Endothelial cell of umbilical vein (primary cell): Measurements from ENCODE around the gene OPCML. TPM values are rescaled to one million over a fixed set of nuclear protein-coding genes. Genes with fewer than 3 reads are reported as not detected.

Experiments
- BruUV-seq: library from RNA; stranded (reverse); fragments of 400-500 nt; replicated peaks from 2 replicates; lab custom pipeline; 2021; lab: Mats Ljungman, UMichigan
- CTCF ChIA-PET: fragments of 300-600, 350-600 bp; sonication (Branson Sonifier 250); formaldehyde crosslinking; loops from one replicate; lab custom pipeline; 2021; ENCODE audit warnings: antibody characterized with exemption, inconsistent platforms; lab: Charles Lee
- POLR2A ChIA-PET: fragments of 300-600, 350-600 bp; sonication (Branson Sonifier 250); formaldehyde crosslinking; loops from one replicate; lab custom pipeline; 2021; ENCODE audit warnings: antibody characterized with exemption, inconsistent platforms; lab: Charles Lee
- DNase-seq: peaks from one replicate; pipeline ENCODE4 v3.0.0-alpha.2; 2011; ENCODE audit warnings: low read depth, low spot score
- FAIRE-seq: peaks from 2 replicates; lab custom pipeline; 2011; peaks lifted over from hg19 to GRCh38; lab: Jason Lieb, UNC
- H2AFZ ChIP-seq: 2 replicates; pipeline ENCODE4 v1.6.0; 2012; ENCODE audit warnings: low read depth, low read length, control low read depth, inconsistent platforms
- H3K27ac ChIP-seq: 2 replicates; pipeline ENCODE4 v1.5.1; 2011; ENCODE audit warnings: low read depth, mild to moderate bottlenecking, control low read depth, low read length, moderate library complexity; ENCODE audit not compliant: insufficient read depth
- H3K27me3 ChIP-seq, 2 experiments: 2 replicates each; pipeline versions ENCODE4 v1.6.0 to v1.6.1; 2011; ENCODE audit warnings: low read length in 2 of 2, mixed read lengths in 1 of 2; ENCODE audit not compliant: control insufficient read depth in 2 of 2, insufficient read depth in 2 of 2
- H3K36me3 ChIP-seq, 2 experiments: 2 replicates in 1 of 2; 3 replicates in 1 of 2; pipeline ENCODE4 v1.5.1; 2011; ENCODE audit warnings: low read length in 2 of 2, mild to moderate bottlenecking in 1 of 2, moderate library complexity in 1 of 2; ENCODE audit not compliant: control insufficient read depth in 2 of 2, insufficient read depth in 2 of 2; ENCODE audit errors: extremely low read depth in 1 of 2
- H3K4me1 ChIP-seq: 3 replicates; pipeline ENCODE4 v1.5.1; 2011; ENCODE audit warnings: mild to moderate bottlenecking, low read length; ENCODE audit not compliant: control insufficient read depth, insufficient read depth; ENCODE audit errors: extremely low read depth
- H3K4me2 ChIP-seq: 2 replicates; pipeline ENCODE4 v1.6.1; 2011; ENCODE audit warnings: low read length, control low read depth, mixed read lengths; ENCODE audit not compliant: insufficient read depth
- H3K4me3 ChIP-seq, 3 experiments: fragments of 200-600 bp in 1 of 3; sonication (generic), shearing (Covaris generic) in 1 of 3; replicated peaks in 1 of 3; 2 replicates each; pipeline ENCODE4 v1.5.1; 2011 to 2016; ENCODE audit warnings: control low read depth in 3 of 3, low read length in 3 of 3, mild to moderate bottlenecking in 2 of 3, inconsistent platforms in 1 of 3, low read depth in 1 of 3, moderate library complexity in 1 of 3; ENCODE audit not compliant: insufficient read depth in 1 of 3
- H3K79me2 ChIP-seq: 2 replicates; pipeline ENCODE4 v1.6.0; 2012; ENCODE audit warnings: low read length, inconsistent platforms; ENCODE audit not compliant: control insufficient read depth, insufficient read depth
- H3K9ac ChIP-seq: replicated peaks from 2 replicates; pipeline ENCODE3; 2011; ENCODE audit warnings: low read length, control low read depth; ENCODE audit not compliant: insufficient read depth; ENCODE audit errors: extremely low read depth
- H3K9me1 ChIP-seq: replicated peaks from 3 replicates; pipeline ENCODE4 v1.6.0; 2011; ENCODE audit warnings: mild to moderate bottlenecking, low read length; ENCODE audit not compliant: control insufficient read depth, insufficient read depth; ENCODE audit errors: extremely low read depth
- H3K9me3 ChIP-seq: replicated peaks from 2 replicates; pipeline ENCODE4 v1.5.1; 2012; ENCODE audit warnings: low read length, inconsistent platforms; ENCODE audit not compliant: control insufficient read depth, insufficient read depth
- H4K20me1 ChIP-seq: replicated peaks from 2 replicates; pipeline ENCODE3; 2011; ENCODE audit warnings: mild to moderate bottlenecking, low read length; ENCODE audit not compliant: control insufficient read depth, insufficient read depth; ENCODE audit errors: extremely low read depth
- EZH2 ChIP-seq: IDR thresholded peaks from 2 replicates; pipeline ENCODE4 v1.6.1; 2012; ENCODE audit warnings: borderline replicate concordance, low read depth, mild to moderate bottlenecking, moderate library complexity, low read length, inconsistent platforms; ENCODE audit not compliant: severe bottlenecking
- FOS ChIP-seq: IDR thresholded peaks from 2 replicates; pipeline ENCODE4 v1.6.1; 2011; ENCODE audit warnings: mild to moderate bottlenecking, low read length, moderate library complexity, borderline replicate concordance; ENCODE audit not compliant: insufficient read depth
- GATA2 ChIP-seq: IDR thresholded peaks from 2 replicates; pipeline ENCODE4 v1.7.0; 2011; ENCODE audit warnings: low read depth, mild to moderate bottlenecking, moderate library complexity, mixed read lengths, low read length; ENCODE audit not compliant: insufficient read length, insufficient read depth
- JUN ChIP-seq: IDR thresholded peaks from 2 replicates; pipeline ENCODE4 v1.6.1; 2011; ENCODE audit warnings: borderline replicate concordance, low read depth; ENCODE audit not compliant: insufficient read length, insufficient read depth
- MYC ChIP-seq: IDR thresholded peaks from one replicate; pipeline ENCODE4 v1.6.1; 2011; ENCODE audit warnings: mild to moderate bottlenecking, low read depth, low read length
- POLR2A ChIP-seq: IDR thresholded peaks from 2 replicates; pipeline ENCODE4 v1.6.1; 2012; ENCODE audit warnings: low read depth, mild to moderate bottlenecking, control low read depth, low read length
- POLR2AphosphoS5 ChIP-seq: IDR thresholded peaks from 2 replicates; pipeline ENCODE4 v1.6.1; 2012; ENCODE audit warnings: low read depth, mild to moderate bottlenecking, control low read depth, low read length, moderate library complexity; ENCODE audit not compliant: insufficient read depth
- dilution Hi-C: fragments of 300-500 bp; cut with MboI; formaldehyde crosslinking; loops from one replicate; pipeline ENCODE4 v1.15.0; 2019; ENCODE audit warnings: low sequenced_read_pairs; ENCODE audit not compliant: extremely low pct_ligation_motif_present
- intact Hi-C: fragments of 100-400 bp; cut with micrococcal nuclease; formaldehyde crosslinking; loops from one replicate; pipeline ENCODE4 v1.10.0; 2022
- polyA plus RNA-seq, 4 experiments: library from polyadenylated mRNA; depleted of rRNA in 3 of 4; stranded (reverse) in 3 of 4; unstranded in 1 of 4; fragments of >200 nt; gene quantifications; 2 replicates each; pipeline versions ENCODE4 v1.2.1 to v1.2.3, GENCODE V29; 2011 to 2012; ENCODE audit warnings: missing spikeins in 1 of 4
- total RNA-seq: library from RNA; stranded (reverse); gene quantifications from 2 replicates; pipeline ENCODE4 v1.2.3, GENCODE V29; 2021
- TF ChIP-seq, protein P1 (sequence below): IDR thresholded peaks from 2 replicates; pipeline ENCODE4 v1.6.1; 2011; ENCODE audit not compliant: insufficient read depth, insufficient read length
- TF ChIP-seq, protein P2 (sequence below), 2 donors: IDR thresholded peaks; 1 replicate in 1 of 2; 2 replicates in 1 of 2; pipeline ENCODE4 v1.5.1; 2011; ENCODE audit warnings: low read length in 2 of 2, mild to moderate bottlenecking in 2 of 2, moderate library complexity in 2 of 2, control low read depth in 1 of 2, inconsistent platforms in 1 of 2, low read depth in 1 of 2; ENCODE audit not compliant: insufficient read depth in 1 of 2; ENCODE audit errors: extremely low read depth in 1 of 2

Gene OPCML
- total and polyA plus RNA-seq, 2 donors (not counting 3 experiments of a cell fraction or from before 2014, with no cell fraction given), result not detected

DNA sequence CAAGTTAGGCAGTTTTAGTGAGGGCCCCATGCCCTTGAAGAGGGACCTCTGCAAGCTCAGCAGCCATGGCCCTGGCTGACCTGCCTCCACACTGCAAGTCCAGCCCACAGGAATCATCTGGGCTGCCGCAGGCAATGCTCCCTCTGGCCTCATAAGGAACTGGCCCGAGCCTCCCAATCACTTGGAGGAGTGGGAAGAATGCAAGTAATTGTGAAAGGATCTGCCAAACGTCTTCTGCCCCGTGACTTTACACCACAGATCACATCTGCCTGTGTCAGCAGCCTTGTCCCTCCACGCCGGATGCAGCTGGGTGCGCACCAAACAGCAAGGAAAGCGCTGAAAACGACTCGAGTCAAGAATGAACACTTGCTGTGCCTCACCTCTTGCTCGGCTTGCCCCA is 23.8 kb downstream of the OPCML start:
- H3K27ac ChIP-seq, result no peak overlapping the region
- POLR2A ChIA-PET, result no interaction called here
- H3K79me2 ChIP-seq, result no peaks in the 10 kb centered on the region
- peaks cover 3% of the 10 kb centered on the region for H3K9me3 ChIP-seq
- H3K9me1 ChIP-seq, result no peaks in the 10 kb centered on the region
- H3K27me3 ChIP-seq, result no peaks in the 10 kb centered on the region
- no peak overlapping the region for H3K9ac ChIP-seq
- BruUV-seq, result no TSS peak
- no peaks in the 10 kb centered on the region for H3K4me1 ChIP-seq
- DNase-seq, result no peak
- no peak for TF ChIP-seq JUN
- TF ChIP-seq GATA2, result no peak
- TF ChIP-seq, protein P1, sequence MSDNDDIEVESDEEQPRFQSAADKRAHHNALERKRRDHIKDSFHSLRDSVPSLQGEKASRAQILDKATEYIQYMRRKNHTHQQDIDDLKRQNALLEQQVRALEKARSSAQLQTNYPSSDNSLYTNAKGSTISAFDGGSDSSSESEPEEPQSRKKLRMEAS, result no peak
- no peak for TF ChIP-seq POLR2AphosphoS5
- TF ChIP-seq FOS, result no peak
- TF ChIP-seq MYC, result no peak
- TF ChIP-seq, protein P2, sequence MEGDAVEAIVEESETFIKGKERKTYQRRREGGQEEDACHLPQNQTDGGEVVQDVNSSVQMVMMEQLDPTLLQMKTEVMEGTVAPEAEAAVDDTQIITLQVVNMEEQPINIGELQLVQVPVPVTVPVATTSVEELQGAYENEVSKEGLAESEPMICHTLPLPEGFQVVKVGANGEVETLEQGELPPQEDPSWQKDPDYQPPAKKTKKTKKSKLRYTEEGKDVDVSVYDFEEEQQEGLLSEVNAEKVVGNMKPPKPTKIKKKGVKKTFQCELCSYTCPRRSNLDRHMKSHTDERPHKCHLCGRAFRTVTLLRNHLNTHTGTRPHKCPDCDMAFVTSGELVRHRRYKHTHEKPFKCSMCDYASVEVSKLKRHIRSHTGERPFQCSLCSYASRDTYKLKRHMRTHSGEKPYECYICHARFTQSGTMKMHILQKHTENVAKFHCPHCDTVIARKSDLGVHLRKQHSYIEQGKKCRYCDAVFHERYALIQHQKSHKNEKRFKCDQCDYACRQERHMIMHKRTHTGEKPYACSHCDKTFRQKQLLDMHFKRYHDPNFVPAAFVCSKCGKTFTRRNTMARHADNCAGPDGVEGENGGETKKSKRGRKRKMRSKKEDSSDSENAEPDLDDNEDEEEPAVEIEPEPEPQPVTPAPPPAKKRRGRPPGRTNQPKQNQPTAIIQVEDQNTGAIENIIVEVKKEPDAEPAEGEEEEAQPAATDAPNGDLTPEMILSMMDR (IDR thresholded peaks at IDR 0.05; ENCODE audit: extremely low read depth in 1 of 2, insufficient read depth in 1 of 2, low read depth in 1 of 2, low read length in 2 of 2), result no peak
- no peak for TF ChIP-seq POLR2A
- TF ChIP-seq EZH2, result no peak
- no peak for FAIRE-seq
- no peaks in the 10 kb centered on the region for H4K20me1 ChIP-seq
- no peak overlapping the region for H3K4me2 ChIP-seq
- intact Hi-C loops, result no loop called here
- dilution Hi-C loops, result no loop called here
- CTCF ChIA-PET, result no interaction called here
- no peaks in the 10 kb centered on the region for H3K36me3 ChIP-seq
- H3K4me3 ChIP-seq, result no peak overlapping the region
- H2AFZ ChIP-seq, result no peak overlapping the region
